ENCODE results near the gene CLBA1.

Gene CLBA1

GRCh38 chr14:105014032-105014431 lies 28.4 kb downstream of the CLBA1 start:
- Histone ChIP-seq H3K27me3 (replicated peaks; ENCODE audit: control insufficient read depth, insufficient read depth, low read length) (no peaks in the 10 kb centered on the region), H3K4me3 (replicated peaks; ENCODE audit: low read depth, low read length) (no peak overlapping the region), H3K36me3 (ENCODE audit: control insufficient read depth, insufficient read depth, low read length) (peaks cover 18% of the 10 kb centered on the region)
- no peak for TF ChIP-seq CTCF (IDR thresholded peaks at IDR 0.05; ENCODE audit: insufficient read depth, low read length, poor library complexity, severe bottlenecking)
- no peak for DNase-seq (ENCODE audit: extremely low read depth, insufficient read length)

DNA sequence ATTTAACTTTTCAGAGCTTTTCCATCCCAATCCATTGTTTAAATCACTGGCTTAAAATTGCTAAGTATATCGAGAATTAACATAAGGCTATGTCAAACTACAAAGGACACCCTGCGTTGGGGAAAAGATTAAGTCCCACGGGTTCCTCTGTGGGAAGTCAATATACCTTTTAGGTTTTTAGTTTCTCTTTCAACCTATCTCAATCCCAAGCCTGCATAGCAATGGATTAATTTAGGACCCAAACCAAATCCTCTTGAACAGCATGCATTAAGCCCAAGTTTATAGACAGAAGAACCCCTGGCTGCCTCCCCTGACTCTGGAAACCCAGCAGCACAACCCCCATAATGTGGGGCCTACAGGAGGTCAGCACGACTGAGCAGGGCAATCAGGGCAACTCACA lies 29.0 kb downstream of the CLBA1 start:
- H3K27me3 ChIP-seq (replicated peaks; ENCODE audit: control insufficient read depth, insufficient read depth, low read length): no peaks in the 10 kb centered on the region

DNA sequence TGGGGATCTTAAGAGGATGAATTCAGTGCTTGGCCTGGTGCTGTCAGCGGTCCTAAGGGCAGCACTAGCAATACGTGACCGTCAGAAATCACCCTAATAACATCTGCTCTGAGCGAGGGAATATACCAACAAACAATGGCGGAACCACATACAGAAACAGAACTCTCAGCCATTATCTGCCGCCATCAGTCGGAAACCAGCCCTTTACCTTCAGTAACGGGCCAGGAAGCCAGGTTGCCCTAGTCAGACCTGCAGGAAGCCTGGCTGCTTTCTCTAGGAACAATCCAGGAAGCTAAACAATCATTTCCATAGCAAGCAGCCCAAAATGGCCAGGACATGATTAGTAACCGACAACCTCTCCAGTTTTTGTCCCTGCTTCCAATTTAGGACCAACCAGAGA lies 29.7 kb downstream of the CLBA1 start:
- H3K27me3 ChIP-seq (replicated peaks; ENCODE audit: control insufficient read depth, insufficient read depth, low read length): no peaks in the 10 kb centered on the region
- peaks cover 14% of the 10 kb centered on the region for H3K36me3 ChIP-seq (ENCODE audit: control insufficient read depth, insufficient read depth, low read length)
- TF ChIP-seq CTCF (IDR thresholded peaks at IDR 0.05; ENCODE audit: insufficient read depth, low read length, poor library complexity, severe bottlenecking): no peak
- peak overlapping the region; percentile 23 for H3K4me3 ChIP-seq (replicated peaks; ENCODE audit: low read depth, low read length)
- no peak for DNase-seq (ENCODE audit: extremely low read depth, insufficient read length)

More for the DNA sequence above, 29.0 kb downstream of the CLBA1 start:
- TF ChIP-seq CTCF (IDR thresholded peaks at IDR 0.05; ENCODE audit: insufficient read depth, low read length, poor library complexity, severe bottlenecking): no peak
- DNase-seq (ENCODE audit: extremely low read depth, insufficient read length): no peak
- Histone ChIP-seq H3K4me3 (replicated peaks; ENCODE audit: low read depth, low read length) (peak overlapping the region; percentile 44), H3K36me3 (ENCODE audit: control insufficient read depth, insufficient read depth, low read length) (peaks cover 18% of the 10 kb centered on the region)

GRCh38 chr14:105015905-105016304 lies 30.3 kb downstream of the CLBA1 start:
- H3K36me3 ChIP-seq (ENCODE audit: control insufficient read depth, insufficient read depth, low read length): peaks cover 12% of the 10 kb centered on the region
- DNase-seq (ENCODE audit: extremely low read depth, insufficient read length): no peak
- H3K4me3 ChIP-seq (replicated peaks; ENCODE audit: low read depth, low read length): no peak overlapping the region
- no peak for TF ChIP-seq CTCF (IDR thresholded peaks at IDR 0.05; ENCODE audit: insufficient read depth, low read length, poor library complexity, severe bottlenecking)
- H3K27me3 ChIP-seq (replicated peaks; ENCODE audit: control insufficient read depth, insufficient read depth, low read length): no peaks in the 10 kb centered on the region

GRCh38 chr14:105018414-105018813 lies 32.8 kb downstream of the CLBA1 start:
- peak overlapping the region; percentile 76 for H3K4me3 ChIP-seq (replicated peaks; ENCODE audit: low read depth, low read length)
- TF ChIP-seq CTCF (IDR thresholded peaks at IDR 0.05; ENCODE audit: insufficient read depth, low read length, poor library complexity, severe bottlenecking): no peak
- no peaks in the 10 kb centered on the region for H3K27me3 ChIP-seq (replicated peaks; ENCODE audit: control insufficient read depth, insufficient read depth, low read length)
- H3K36me3 ChIP-seq (ENCODE audit: control insufficient read depth, insufficient read depth, low read length): peaks cover 1% of the 10 kb centered on the region
- DNase-seq (ENCODE audit: extremely low read depth, insufficient read length): no peak
